NCI-H345 (cell line): ENCODE measurements around the gene APAF1.

Experiments used
- DNase-seq: peaks from one replicate; lab custom pipeline; 2025; lab: John Stamatoyannopoulos, UW

Gene APAF1

DNA sequence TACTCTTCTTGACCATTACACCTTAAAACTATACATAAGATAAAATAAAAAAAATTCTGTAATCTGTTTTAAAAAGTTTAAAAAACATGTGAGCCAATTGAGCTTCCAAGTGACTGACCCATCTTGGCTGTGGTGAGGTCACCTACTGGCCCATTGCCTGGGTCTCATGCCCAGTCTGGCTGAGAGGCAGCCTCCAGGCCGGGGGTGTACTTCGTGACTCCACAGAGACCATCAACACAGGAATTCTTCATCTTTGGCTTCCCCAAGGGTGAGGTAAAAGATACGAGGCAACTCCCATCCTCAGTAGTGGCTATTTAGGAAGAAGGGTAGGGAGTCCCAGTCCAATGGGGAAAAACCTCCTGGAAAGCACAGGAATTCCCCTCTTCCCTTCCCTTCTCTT lies 113.2 kb downstream of the APAF1 start:
- DNase-seq = no peak

DNA sequence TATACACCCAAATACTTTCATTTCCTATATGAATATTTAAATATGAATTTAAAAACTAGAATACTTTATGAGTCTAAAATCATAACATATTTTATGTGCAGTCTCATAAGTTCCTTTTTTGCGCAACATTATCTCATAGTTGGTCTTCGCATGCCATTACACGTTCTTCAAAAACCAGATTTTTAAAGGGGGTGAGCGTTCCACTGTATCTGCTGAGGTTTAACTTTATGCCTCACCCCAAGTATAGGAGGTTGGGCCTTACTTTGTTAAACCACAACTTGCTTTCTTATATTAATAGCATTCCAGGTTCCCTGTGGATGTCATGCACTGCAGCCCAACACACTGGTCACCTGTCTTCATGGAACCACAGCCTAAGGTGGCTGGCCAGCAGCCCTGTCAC lies 118.6 kb downstream of the APAF1 start:
- no peak for DNase-seq

DNA sequence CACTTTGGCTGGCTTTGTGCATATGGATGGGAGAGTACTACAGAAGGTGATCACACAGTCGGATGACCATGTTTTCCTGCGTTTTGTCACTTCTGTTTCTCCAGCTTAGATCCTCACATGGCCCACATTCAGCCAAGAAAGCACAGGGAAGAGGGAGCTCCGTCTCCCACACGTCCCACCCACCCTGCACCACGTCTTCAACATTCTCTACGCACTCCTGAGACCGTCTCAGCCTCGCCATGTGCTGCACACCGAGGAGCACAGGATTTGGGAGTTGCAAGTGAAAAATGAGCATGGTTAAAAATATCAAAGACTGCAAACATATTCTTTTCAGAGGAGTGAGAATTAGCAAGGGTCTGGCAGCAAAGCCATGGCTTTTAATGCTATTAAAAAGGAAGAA lies 122.2 kb downstream of the APAF1 start:
- DNase-seq = no peak

DNA sequence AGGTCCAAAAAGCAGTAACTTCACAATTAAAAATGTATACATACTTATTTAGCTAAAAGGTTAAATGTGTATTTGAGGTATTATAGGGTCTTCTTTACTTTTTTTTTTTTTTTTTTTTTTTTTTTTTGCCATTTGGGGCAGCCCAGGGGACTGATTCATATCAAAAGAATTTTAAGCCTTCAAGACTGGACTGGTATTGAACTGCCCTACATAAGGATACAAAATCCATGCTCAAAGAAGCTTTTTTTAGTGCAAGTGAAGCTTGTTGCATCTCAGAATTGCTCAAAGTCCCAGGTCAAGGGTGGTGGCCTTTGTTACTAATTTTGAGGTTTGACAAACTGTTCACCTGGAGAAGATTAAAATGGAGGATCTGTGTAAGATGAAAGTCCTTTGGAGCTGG lies 124.0 kb downstream of the APAF1 start:
- no peak for DNase-seq

DNA sequence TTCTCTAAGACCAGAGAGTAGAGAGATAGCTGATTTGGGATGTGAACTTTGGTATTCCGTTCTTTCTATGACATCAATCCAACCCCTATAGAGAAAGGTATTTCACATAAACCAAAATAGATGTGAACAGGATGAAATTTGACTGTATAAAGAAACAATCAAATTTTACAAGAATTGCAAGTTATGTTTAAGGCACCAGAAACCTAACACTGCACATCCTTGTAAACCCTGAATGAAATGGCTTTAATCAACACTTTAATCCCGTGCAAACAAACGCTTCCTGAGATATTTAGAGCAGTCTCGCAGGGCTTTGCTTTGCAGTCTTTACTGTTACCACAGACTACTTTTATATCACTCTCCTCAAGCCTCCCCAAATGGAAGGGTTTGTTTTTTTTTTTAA lies 125.1 kb downstream of the APAF1 start:
- DNase-seq = no peak

DNA sequence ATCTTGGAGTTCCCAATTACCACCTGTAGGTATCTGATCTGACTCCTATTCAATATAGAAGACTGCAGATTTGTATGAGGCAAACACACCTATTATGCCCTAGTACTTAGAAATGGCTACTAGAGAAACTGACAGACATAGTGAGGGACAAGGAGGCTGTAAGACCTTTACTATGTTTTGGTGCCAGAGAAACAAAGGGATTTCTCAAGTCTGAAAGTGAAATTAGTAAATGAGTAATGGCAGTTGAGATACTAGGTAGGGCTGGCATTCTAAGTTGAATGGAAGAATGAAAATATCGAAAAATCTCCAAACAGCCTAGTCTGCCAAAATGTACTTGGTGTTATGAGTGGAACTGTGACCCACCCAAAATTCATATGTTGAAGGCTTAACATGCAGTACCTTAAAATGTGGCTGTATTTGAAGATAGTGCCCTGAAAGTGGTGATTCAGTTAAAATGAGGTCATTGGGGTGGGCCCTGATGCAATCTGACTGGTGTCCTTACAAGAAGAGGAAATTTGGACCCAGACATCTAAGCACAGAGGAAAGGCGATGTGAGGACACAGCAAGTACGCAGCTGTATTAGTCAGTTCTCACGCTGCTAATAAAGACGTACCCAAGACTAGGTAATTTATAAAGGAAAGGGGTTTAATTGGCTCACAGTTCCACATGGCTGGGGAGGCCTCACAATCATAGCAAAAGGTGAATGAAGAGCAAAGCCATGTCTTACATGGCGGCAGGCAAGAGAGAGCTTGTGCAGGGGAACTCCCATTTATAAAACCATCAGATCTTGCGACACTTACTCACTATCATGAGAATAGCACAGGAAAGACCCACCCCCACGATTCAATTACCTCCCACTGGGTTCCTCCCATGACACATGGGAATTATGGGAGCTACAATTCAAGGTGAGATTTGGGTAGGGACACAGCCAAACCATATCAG lies 127.0 kb downstream of the APAF1 start:
- DNase-seq = no peak

DNA sequence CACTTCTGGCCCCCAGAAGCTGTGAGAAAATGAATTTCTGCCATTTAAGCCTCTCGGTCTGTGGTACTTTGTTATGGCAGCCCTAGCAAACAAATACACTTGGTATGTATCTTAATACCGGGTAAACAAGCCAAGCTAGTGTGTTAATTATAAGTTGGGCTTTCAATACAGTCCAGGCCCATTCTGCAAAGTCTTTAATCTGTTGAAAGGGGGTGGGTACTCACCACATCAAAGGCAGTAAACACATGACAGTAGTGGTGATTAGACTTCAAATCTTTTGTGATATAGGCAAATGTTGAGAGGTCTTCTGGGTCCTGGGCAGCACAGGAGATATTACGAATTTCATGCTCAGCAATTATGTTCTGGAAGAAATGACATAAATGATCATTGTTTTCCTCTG lies 127.7 kb downstream of the APAF1 start:
- DNase-seq = no peak

DNA sequence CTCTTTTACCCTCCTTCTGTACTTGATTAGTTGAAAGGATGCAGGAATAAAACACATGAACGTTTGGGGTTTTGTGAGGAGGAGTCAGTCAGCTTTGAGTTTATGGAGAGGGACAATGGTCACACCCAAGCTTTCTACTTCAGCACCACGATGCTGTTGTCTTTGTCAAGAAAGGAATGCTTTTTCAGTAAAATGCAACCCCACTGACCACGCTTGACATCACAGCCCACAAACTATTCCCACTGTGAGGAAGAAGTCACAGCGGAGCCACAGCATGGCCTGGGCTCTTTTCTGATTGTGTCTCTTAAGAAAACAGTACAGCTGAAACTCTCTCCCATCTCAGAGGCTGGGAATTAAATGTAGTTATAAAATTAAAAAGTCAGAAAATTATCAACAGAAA lies 135.2 kb downstream of the APAF1 start:
- no peak for DNase-seq

DNA sequence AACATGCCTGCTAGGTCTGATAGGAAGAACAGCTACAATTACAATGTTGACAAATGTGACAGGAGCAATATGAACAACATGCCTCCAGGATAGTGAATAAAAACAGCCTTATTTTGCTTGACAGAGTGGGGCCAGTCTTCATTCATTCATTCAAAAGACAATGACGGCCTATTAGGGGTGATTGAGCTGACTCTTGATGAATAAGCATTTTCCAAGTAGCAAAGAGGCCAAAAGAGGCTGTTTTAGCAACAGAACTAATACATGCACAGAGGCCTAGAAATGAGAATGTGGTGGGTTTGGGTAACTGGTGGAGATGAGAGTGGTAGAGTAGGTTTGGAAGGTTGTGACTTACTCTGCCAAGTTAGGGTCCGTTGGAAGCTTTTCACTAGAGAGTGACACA lies 138.3 kb downstream of the APAF1 start:
- no peak for DNase-seq
